HL-60 (cell line): ENCODE data around the gene KCNC1.

Experiments used
- DNase-seq, 2 experiments: peaks; one replicate each; pipeline ENCODE4 v3.0.0-alpha.2; 2010 to 2020; ENCODE audit warnings: low read depth in 1 of 2, low spot score in 1 of 2
- H3K27ac ChIP-seq: fragments of 250-450 bp; sonication (Bioruptor Pico); replicated peaks from 2 replicates; pipeline ENCODE4 v1.5.1; 2020; ENCODE audit warnings: mild to moderate bottlenecking, moderate library complexity
- H3K27me3 ChIP-seq: fragments of 250-450 bp; sonication (Bioruptor Pico); 2 replicates; pipeline ENCODE4 v1.5.1; 2021; ENCODE audit warnings: mild to moderate bottlenecking, moderate library complexity; ENCODE audit not compliant: insufficient read depth, poor library complexity, severe bottlenecking
- H3K4me3 ChIP-seq: replicated peaks from 2 replicates; pipeline ENCODE4 v1.5.1; 2011; ENCODE audit warnings: mild to moderate bottlenecking, control low read depth, low read length; ENCODE audit not compliant: insufficient read depth
- GABPA ChIP-seq: IDR thresholded peaks from 2 replicates; pipeline ENCODE4 v1.6.1; 2012; ENCODE audit warnings: low read depth
- POLR2AphosphoS5 ChIP-seq: IDR thresholded peaks from 2 replicates; pipeline ENCODE4 v1.6.1; 2012; ENCODE audit warnings: low read depth
- SPI1 ChIP-seq: IDR thresholded peaks from 2 replicates; pipeline ENCODE4 v1.6.1; 2012; ENCODE audit warnings: low read depth, mild to moderate bottlenecking, borderline replicate concordance
- TF ChIP-seq, protein P1 (sequence below): IDR thresholded peaks from 2 replicates; pipeline ENCODE4 v1.6.1; 2012; ENCODE audit warnings: low read depth; ENCODE audit not compliant: insufficient replicate concordance
- TF ChIP-seq, protein P2 (sequence below): IDR thresholded peaks from one replicate; pipeline ENCODE4 v1.5.1; 2011; ENCODE audit warnings: low read length, control low read depth, inconsistent platforms; ENCODE audit not compliant: insufficient read depth

The KCNC1 gene

GRCh38 chr11:17831883-17832282 is 97.3 kb downstream of the KCNC1 start:
- no peak overlapping the region for H3K4me3 ChIP-seq
- DNase-seq, result no peak
- H3K27ac ChIP-seq, result no peak overlapping the region
- TF ChIP-seq, protein P1, sequence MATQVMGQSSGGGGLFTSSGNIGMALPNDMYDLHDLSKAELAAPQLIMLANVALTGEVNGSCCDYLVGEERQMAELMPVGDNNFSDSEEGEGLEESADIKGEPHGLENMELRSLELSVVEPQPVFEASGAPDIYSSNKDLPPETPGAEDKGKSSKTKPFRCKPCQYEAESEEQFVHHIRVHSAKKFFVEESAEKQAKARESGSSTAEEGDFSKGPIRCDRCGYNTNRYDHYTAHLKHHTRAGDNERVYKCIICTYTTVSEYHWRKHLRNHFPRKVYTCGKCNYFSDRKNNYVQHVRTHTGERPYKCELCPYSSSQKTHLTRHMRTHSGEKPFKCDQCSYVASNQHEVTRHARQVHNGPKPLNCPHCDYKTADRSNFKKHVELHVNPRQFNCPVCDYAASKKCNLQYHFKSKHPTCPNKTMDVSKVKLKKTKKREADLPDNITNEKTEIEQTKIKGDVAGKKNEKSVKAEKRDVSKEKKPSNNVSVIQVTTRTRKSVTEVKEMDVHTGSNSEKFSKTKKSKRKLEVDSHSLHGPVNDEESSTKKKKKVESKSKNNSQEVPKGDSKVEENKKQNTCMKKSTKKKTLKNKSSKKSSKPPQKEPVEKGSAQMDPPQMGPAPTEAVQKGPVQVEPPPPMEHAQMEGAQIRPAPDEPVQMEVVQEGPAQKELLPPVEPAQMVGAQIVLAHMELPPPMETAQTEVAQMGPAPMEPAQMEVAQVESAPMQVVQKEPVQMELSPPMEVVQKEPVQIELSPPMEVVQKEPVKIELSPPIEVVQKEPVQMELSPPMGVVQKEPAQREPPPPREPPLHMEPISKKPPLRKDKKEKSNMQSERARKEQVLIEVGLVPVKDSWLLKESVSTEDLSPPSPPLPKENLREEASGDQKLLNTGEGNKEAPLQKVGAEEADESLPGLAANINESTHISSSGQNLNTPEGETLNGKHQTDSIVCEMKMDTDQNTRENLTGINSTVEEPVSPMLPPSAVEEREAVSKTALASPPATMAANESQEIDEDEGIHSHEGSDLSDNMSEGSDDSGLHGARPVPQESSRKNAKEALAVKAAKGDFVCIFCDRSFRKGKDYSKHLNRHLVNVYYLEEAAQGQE, result no peak
- TF ChIP-seq, protein P2, sequence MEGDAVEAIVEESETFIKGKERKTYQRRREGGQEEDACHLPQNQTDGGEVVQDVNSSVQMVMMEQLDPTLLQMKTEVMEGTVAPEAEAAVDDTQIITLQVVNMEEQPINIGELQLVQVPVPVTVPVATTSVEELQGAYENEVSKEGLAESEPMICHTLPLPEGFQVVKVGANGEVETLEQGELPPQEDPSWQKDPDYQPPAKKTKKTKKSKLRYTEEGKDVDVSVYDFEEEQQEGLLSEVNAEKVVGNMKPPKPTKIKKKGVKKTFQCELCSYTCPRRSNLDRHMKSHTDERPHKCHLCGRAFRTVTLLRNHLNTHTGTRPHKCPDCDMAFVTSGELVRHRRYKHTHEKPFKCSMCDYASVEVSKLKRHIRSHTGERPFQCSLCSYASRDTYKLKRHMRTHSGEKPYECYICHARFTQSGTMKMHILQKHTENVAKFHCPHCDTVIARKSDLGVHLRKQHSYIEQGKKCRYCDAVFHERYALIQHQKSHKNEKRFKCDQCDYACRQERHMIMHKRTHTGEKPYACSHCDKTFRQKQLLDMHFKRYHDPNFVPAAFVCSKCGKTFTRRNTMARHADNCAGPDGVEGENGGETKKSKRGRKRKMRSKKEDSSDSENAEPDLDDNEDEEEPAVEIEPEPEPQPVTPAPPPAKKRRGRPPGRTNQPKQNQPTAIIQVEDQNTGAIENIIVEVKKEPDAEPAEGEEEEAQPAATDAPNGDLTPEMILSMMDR, result no peak
- TF ChIP-seq SPI1 (no peak), POLR2AphosphoS5 (no peak), GABPA (no peak)
- H3K27me3 ChIP-seq, result no peaks in the 10 kb centered on the region
